Loucy (cell line): ENCODE data around the gene GNPAT.

Experiments
- CTCF ChIP-seq: fragments of 200-600 bp; sonication (generic); conservative IDR thresholded peaks from 2 replicates; pipeline ENCODE4 v1.5.1; 2014; ENCODE audit warnings: mild to moderate bottlenecking, antibody characterized with exemption, low read length
- EZH2phosphoT487 ChIP-seq: fragments of 200-600 bp; IDR thresholded peaks from 2 replicates; pipeline ENCODE4 v1.6.1; 2018; ENCODE audit warnings: antibody characterized with exemption, mild to moderate bottlenecking, moderate library complexity, borderline replicate concordance

DNA sequence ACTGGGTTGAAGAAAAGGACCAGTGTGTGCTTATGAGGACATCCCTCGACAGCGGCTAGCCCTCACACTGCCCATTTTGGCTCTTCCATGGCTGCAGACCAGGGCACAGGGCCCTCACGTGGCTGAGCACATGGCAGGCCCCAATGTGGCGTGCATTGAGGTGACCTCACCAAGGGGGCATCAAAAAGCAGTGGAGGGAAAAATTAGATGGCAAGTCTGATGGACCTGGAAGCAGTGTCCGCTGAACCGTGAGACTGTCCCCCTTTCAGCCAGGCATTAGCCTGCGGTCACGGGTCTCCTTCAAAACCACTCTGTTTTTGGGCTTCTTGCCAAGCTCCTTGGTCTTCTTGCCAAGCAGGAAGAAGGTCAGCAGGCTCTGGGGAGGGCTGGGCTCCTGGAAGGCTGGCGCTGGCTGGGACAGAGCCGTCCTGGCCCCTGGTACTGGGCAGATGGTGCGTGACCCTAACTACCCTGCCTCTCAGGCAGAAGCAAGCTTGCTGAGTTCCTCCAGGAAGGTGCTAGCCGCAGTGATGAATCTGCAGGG, 48.3 kb upstream of the GNPAT start:
- no peak for TF ChIP-seq CTCF
- no peak for TF ChIP-seq EZH2phosphoT487
